ENCODE results near the gene KNL1.

KNL1 gene

GRCh38 chr15:40684381-40684780 is 90.3 kb downstream of the KNL1 start:
- TF ChIP-seq EGR1 (IDR thresholded peaks at IDR 0.05) (no peak), CEBPB (IDR thresholded peaks at IDR 0.05) (no peak), EP300 (IDR thresholded peaks at IDR 0.05; ENCODE audit: borderline replicate concordance) (no peak), RAD21 (IDR thresholded peaks at IDR 0.05; ENCODE audit: low read depth) (no peak), TEAD4 (IDR thresholded peaks at IDR 0.05) (no peak), ZBTB7A (IDR thresholded peaks at IDR 0.05; ENCODE audit: low read depth) (no peak), REST (IDR thresholded peaks at IDR 0.05; ENCODE audit: low read depth) (no peak), CREB1 (IDR thresholded peaks at IDR 0.05; ENCODE audit: low read depth) (no peak), TAF1 (IDR thresholded peaks at IDR 0.05; ENCODE audit: low read depth) (no peak), FOXM1 (IDR thresholded peaks at IDR 0.05; ENCODE audit: borderline replicate concordance, low read depth) (no peak), TCF12 (IDR thresholded peaks at IDR 0.05; ENCODE audit: low read depth) (no peak), YY1 (IDR thresholded peaks at IDR 0.05; ENCODE audit: low read depth) (no peak), USF1 (IDR thresholded peaks at IDR 0.05) (no peak), NFIC (IDR thresholded peaks at IDR 0.05) (no peak), MAX (IDR thresholded peaks at IDR 0.05) (no peak)

GRCh38 chr15:40685376-40685775 is 91.3 kb downstream of the KNL1 start:
- TF ChIP-seq ZBTB7A (IDR thresholded peaks at IDR 0.05; ENCODE audit: low read depth): no peak
- TF ChIP-seq EP300 (IDR thresholded peaks at IDR 0.05; ENCODE audit: borderline replicate concordance): no peak
- no peak for TF ChIP-seq REST (IDR thresholded peaks at IDR 0.05; ENCODE audit: low read depth)
- TF ChIP-seq MAX (IDR thresholded peaks at IDR 0.05): no peak
- TF ChIP-seq NFIC (IDR thresholded peaks at IDR 0.05): no peak
- no peak for TF ChIP-seq TCF12 (IDR thresholded peaks at IDR 0.05; ENCODE audit: low read depth)
- TF ChIP-seq EGR1 (IDR thresholded peaks at IDR 0.05): no peak
- TF ChIP-seq TEAD4 (IDR thresholded peaks at IDR 0.05): no peak
- no peak for TF ChIP-seq FOXM1 (IDR thresholded peaks at IDR 0.05; ENCODE audit: borderline replicate concordance, low read depth)
- TF ChIP-seq CEBPB (IDR thresholded peaks at IDR 0.05): no peak

GRCh38 chr15:40688932-40689799 is 95.1 kb downstream of the KNL1 start:
- no peak for TF ChIP-seq EP300 (IDR thresholded peaks at IDR 0.05; ENCODE audit: borderline replicate concordance)
- TF ChIP-seq CREB1 (IDR thresholded peaks at IDR 0.05; ENCODE audit: low read depth): no peak
- no peak for TF ChIP-seq USF1 (IDR thresholded peaks at IDR 0.05)
- TF ChIP-seq EGR1 (IDR thresholded peaks at IDR 0.05): no peak
- TF ChIP-seq RAD21 (IDR thresholded peaks at IDR 0.05; ENCODE audit: low read depth): no peak
- TF ChIP-seq MAX (IDR thresholded peaks at IDR 0.05): no peak
- TF ChIP-seq TEAD4 (IDR thresholded peaks at IDR 0.05): no peak
- TF ChIP-seq ZBTB7A (IDR thresholded peaks at IDR 0.05; ENCODE audit: low read depth): no peak
- no peak for TF ChIP-seq TAF1 (IDR thresholded peaks at IDR 0.05; ENCODE audit: low read depth)
- TF ChIP-seq FOXM1 (IDR thresholded peaks at IDR 0.05; ENCODE audit: borderline replicate concordance, low read depth): no peak
- no peak for TF ChIP-seq CEBPB (IDR thresholded peaks at IDR 0.05)
- no peak for TF ChIP-seq REST (IDR thresholded peaks at IDR 0.05; ENCODE audit: low read depth)
- TF ChIP-seq YY1 (IDR thresholded peaks at IDR 0.05; ENCODE audit: low read depth): no peak
- TF ChIP-seq NFIC (IDR thresholded peaks at IDR 0.05): no peak
- TF ChIP-seq TCF12 (IDR thresholded peaks at IDR 0.05; ENCODE audit: low read depth): no peak
